Astrocyte (in vitro differentiated cells and primary cell): ENCODE data around the gene FSD1L.

Source experiments
- EZH2 ChIP-seq: IDR thresholded peaks from 2 replicates; pipeline ENCODE4 v1.6.1; 2012; ENCODE audit warnings: mild to moderate bottlenecking, low read length, inconsistent platforms; ENCODE audit not compliant: insufficient read depth
- TF ChIP-seq, protein P1 (sequence below): IDR thresholded peaks from 2 replicates; pipeline ENCODE4 v1.5.1; 2011; ENCODE audit warnings: low read depth, mild to moderate bottlenecking, inconsistent platforms, low read length, moderate library complexity; ENCODE audit not compliant: insufficient read depth

- TF ChIP-seq EZH2, result no peak
- TF ChIP-seq, protein P1, sequence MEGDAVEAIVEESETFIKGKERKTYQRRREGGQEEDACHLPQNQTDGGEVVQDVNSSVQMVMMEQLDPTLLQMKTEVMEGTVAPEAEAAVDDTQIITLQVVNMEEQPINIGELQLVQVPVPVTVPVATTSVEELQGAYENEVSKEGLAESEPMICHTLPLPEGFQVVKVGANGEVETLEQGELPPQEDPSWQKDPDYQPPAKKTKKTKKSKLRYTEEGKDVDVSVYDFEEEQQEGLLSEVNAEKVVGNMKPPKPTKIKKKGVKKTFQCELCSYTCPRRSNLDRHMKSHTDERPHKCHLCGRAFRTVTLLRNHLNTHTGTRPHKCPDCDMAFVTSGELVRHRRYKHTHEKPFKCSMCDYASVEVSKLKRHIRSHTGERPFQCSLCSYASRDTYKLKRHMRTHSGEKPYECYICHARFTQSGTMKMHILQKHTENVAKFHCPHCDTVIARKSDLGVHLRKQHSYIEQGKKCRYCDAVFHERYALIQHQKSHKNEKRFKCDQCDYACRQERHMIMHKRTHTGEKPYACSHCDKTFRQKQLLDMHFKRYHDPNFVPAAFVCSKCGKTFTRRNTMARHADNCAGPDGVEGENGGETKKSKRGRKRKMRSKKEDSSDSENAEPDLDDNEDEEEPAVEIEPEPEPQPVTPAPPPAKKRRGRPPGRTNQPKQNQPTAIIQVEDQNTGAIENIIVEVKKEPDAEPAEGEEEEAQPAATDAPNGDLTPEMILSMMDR, result no peak
Observed at GRCh38 chr9:105508530-105508929, 60.7 kb downstream of the FSD1L start.
